HG02870 (cell line): Measurements from ENCODE around the gene ANKAR.
"Not testable (repeated sequence)": the region's sequence is repeated elsewhere in the genome, so short reads cannot be mapped to it uniquely, and the experiment has no call there.

Experiments
- ATAC-seq: cut with Tn5 transposase; IDR thresholded peaks from one replicate; pipeline ENCODE4 v1.9.1; 2021; ENCODE audit warnings: mild to moderate bottlenecking, moderate library complexity; ENCODE audit not compliant: unreplicated experiment

ANKAR gene

DNA sequence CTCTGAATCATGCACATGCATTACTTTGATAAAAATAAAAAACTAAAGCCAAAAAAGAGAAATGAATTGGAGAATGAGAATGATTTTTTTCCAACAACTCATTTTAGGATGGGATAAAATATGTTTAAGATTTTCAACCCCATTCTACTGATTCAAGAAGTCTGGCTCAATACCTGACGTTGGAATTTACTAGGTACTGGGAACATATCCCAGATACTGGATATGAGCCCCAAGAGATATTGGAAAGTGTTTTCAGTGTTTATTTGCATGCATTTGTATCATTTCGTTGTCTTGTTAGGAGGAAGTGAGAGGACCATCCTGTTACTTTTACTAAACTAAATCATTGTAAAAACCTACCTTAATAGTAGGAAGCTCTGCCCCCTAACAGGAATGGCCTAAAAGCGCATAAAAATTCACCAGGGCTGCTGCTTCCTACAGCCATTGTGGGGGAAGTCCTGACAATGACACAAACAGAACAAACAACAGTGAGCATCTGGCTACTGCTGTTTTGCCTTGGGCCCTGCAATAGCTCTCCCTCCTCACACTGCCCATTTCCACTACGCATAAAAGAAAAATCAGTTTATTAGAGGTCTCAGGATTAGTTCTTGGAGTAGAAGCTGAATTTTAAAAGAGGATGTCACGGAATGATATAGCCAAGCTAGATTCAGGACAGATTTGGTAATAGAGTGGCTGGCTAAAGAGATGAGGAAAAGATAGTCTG lies 35.2 kb downstream of the ANKAR start:
- no peak for ATAC-seq

GRCh38 chr2:189717593-189717992 lies 43.1 kb downstream of the ANKAR start:
- ATAC-seq, result not testable (repeated sequence)

DNA sequence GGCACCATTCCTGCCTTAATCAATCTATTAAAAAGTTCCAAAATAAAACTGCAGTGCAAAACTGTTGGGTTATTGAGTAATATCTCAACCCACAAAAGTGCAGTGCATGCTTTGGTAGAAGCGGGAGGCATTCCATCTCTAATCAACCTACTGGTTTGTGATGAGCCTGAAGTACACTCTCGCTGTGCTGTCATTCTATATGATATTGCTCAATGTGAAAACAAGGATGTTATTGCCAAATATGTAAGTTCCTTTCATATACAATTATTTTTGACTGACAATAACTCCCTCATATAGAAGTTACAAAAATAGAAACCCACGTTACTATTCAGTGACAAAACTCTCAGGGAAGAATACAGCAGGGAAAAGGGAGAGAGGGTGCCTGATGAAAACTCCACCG lies 45.1 kb downstream of the ANKAR start:
- no peak for ATAC-seq

GRCh38 chr2:189723192-189723591 lies 48.7 kb downstream of the ANKAR start:
- ATAC-seq, result no peak
